Progenitor cell of endocrine pancreas (in vitro differentiated cells): ENCODE measurements around the gene KLK14. TPM values are rescaled to one million over a fixed set of nuclear protein-coding genes. Genes with fewer than 3 reads are reported as not detected.

Experiments
- DNase-seq: peaks from one replicate; pipeline ENCODE4 v3.0.0; 2021; ENCODE audit warnings: low spot score; ENCODE audit not compliant: unreplicated experiment
- H3K27ac Mint-ChIP-seq: 2 replicates; pipeline ENCODE4 v1.8.0; 2021; ENCODE audit warnings: mild to moderate bottlenecking, moderate library complexity, mixed read lengths
- H3K27me3 Mint-ChIP-seq: 2 replicates; pipeline ENCODE4 v1.8.0; 2021; ENCODE audit warnings: mixed read lengths
- H3K36me3 Mint-ChIP-seq: 2 replicates; pipeline ENCODE4 v1.8.0; 2022; ENCODE audit warnings: mixed read lengths; ENCODE audit not compliant: insufficient read depth
- H3K4me1 Mint-ChIP-seq: 2 replicates; pipeline ENCODE4 v1.8.0; 2021; ENCODE audit warnings: low read depth, mixed read lengths
- H3K4me3 Mint-ChIP-seq: 2 replicates; pipeline ENCODE4 v1.8.0; 2021; ENCODE audit warnings: low read depth, mild to moderate bottlenecking, moderate library complexity, mixed read lengths
- H3K9me3 Mint-ChIP-seq: 2 replicates; pipeline ENCODE4 v1.8.0; 2021; ENCODE audit warnings: low read depth, mixed read lengths
- CTCF ChIP-seq: fragments of 200-600 bp; sonication (generic); IDR thresholded peaks from one replicate; pipeline ENCODE4 v1.5.0; 2021; ENCODE audit warnings: antibody characterized with exemption, mild to moderate bottlenecking; ENCODE audit not compliant: unreplicated experiment
- total RNA-seq: library from RNA; stranded (reverse); gene quantifications from 2 replicates; pipeline ENCODE4 v1.2.1, GENCODE V29; 2021

Gene KLK14
- total RNA-seq, 1 donor from 2014 or later: 0.62 TPM

GRCh38 chr19:51108805-51109146 is 26.1 kb upstream of the KLK14 start:
- TF ChIP-seq CTCF: no peak
- no peak for DNase-seq
- H3K4me1 Mint-ChIP-seq: peaks cover 8% of the 10 kb centered on the region
- H3K36me3 Mint-ChIP-seq: peaks cover 2% of the 10 kb centered on the region
- H3K9me3 Mint-ChIP-seq: no peaks in the 10 kb centered on the region
- peak overlapping the region; percentile 93 for H3K4me3 Mint-ChIP-seq
- H3K27me3 Mint-ChIP-seq: no peaks in the 10 kb centered on the region
- peak overlapping the region; percentile 93 for H3K27ac Mint-ChIP-seq

- no peaks in the 10 kb centered on the region for H3K9me3 Mint-ChIP-seq
- peak; percentile 94 for DNase-seq
- peak within 1 kb of the TSS; percentile 93 for H3K4me3 Mint-ChIP-seq
- peaks cover 3% of the 10 kb centered on the region for H3K36me3 Mint-ChIP-seq
- TF ChIP-seq CTCF: no peak
- H3K27me3 Mint-ChIP-seq: no peaks in the 10 kb centered on the region
- peak within 1 kb of the TSS; percentile 93 for H3K27ac Mint-ChIP-seq
- peaks cover 8% of the 10 kb centered on the region for H3K4me1 Mint-ChIP-seq
These were observed 25.5 kb upstream of the KLK14 start, which contains the start of gene CTU1 for GRCh38 chr19:51108066-51108804. TSS of gene CTU1 (minus strand) at chr19:51108409. CDS start at chr19:51104569, 3,840 bp downstream.

GRCh38 chr19:51107406-51108065 is 24.8 kb upstream of the KLK14 start:
- no peak for DNase-seq
- H3K9me3 Mint-ChIP-seq: no peaks in the 10 kb centered on the region
- TF ChIP-seq CTCF: no peak
- H3K4me1 Mint-ChIP-seq: peaks cover 8% of the 10 kb centered on the region
- H3K36me3 Mint-ChIP-seq: peaks cover 3% of the 10 kb centered on the region
- peak overlapping the region; percentile 93 for H3K27ac Mint-ChIP-seq
- H3K4me3 Mint-ChIP-seq: peak overlapping the region; percentile 93
- no peaks in the 10 kb centered on the region for H3K27me3 Mint-ChIP-seq

GRCh38 chr19:51103926-51104341 is 21.2 kb upstream of the KLK14 start:
- TF ChIP-seq CTCF: no peak
- Mint-ChIP-seq H3K4me3 (no peak overlapping the region), H3K4me1 (peaks cover 8% of the 10 kb centered on the region), H3K9me3 (no peaks in the 10 kb centered on the region), H3K27ac (no peak overlapping the region), H3K27me3 (no peaks in the 10 kb centered on the region), H3K36me3 (peaks cover 3% of the 10 kb centered on the region)
- no peak for DNase-seq

- no peak for DNase-seq
- H3K9me3 Mint-ChIP-seq: no peaks in the 10 kb centered on the region
- no peak overlapping the region for H3K4me3 Mint-ChIP-seq
These were observed 20.3 kb upstream of the KLK14 start for GRCh38 chr19:51102991-51103390.

More at GRCh38 chr19:51102991-51103390, 20.3 kb upstream of the KLK14 start:
- Mint-ChIP-seq H3K4me1 (peaks cover 7% of the 10 kb centered on the region), H3K27ac (no peak overlapping the region), H3K36me3 (peaks cover 3% of the 10 kb centered on the region), H3K27me3 (no peaks in the 10 kb centered on the region)
- TF ChIP-seq CTCF: no peak
